Liver (tissue), 9 donors: Measurements from ENCODE around the gene ATP2A3. TPM values are rescaled to one million over a fixed set of nuclear protein-coding genes. Genes with fewer than 3 reads are reported as not detected.

ENCODE experiments used
- DNase-seq: peaks from one replicate; pipeline ENCODE4 v3.0.0-alpha.2; 2017; ENCODE audit warnings: low spot score
- H3K27ac ChIP-seq, 2 donors: one replicate each; pipeline ENCODE4 v1.7.0; 2013; ENCODE audit warnings: inconsistent platforms in 2 of 2, low read length in 2 of 2, control low read depth in 1 of 2, low read depth in 1 of 2, mild to moderate bottlenecking in 1 of 2
- H3K27me3 ChIP-seq, 4 donors: one replicate each; pipeline versions ENCODE4 v1.6.1 to v1.7.0; 2013; ENCODE audit warnings: low read length in 3 of 4, inconsistent platforms in 1 of 4, mild to moderate bottlenecking in 1 of 4, moderate library complexity in 1 of 4; ENCODE audit not compliant: control insufficient read depth in 4 of 4, insufficient read depth in 4 of 4
- H3K36me3 ChIP-seq, 4 donors: one replicate each; pipeline versions ENCODE4 v1.6.1 to v1.7.0; 2013; ENCODE audit warnings: low read length in 3 of 4, mild to moderate bottlenecking in 3 of 4, low read depth in 1 of 4, moderate library complexity in 1 of 4; ENCODE audit not compliant: control insufficient read depth in 4 of 4, insufficient read depth in 3 of 4
- H3K4me1 ChIP-seq, 4 donors: one replicate each; pipeline versions ENCODE4 v1.6.1 to v1.7.0; 2013; ENCODE audit warnings: low read length in 3 of 4, mild to moderate bottlenecking in 3 of 4, moderate library complexity in 1 of 4; ENCODE audit not compliant: control insufficient read depth in 4 of 4, insufficient read depth in 4 of 4
- H3K4me3 ChIP-seq, 3 donors: one replicate each; pipeline versions ENCODE4 v1.6.1 to v1.7.0; 2013; ENCODE audit warnings: low read length in 3 of 3, control low read depth in 1 of 3, low read depth in 1 of 3, mild to moderate bottlenecking in 1 of 3
- H3K9ac ChIP-seq, 2 donors: one replicate each; pipeline ENCODE4 v1.7.0; 2013; ENCODE audit warnings: low read length in 2 of 2, mild to moderate bottlenecking in 2 of 2, moderate library complexity in 2 of 2, control low read depth in 1 of 2, low read depth in 1 of 2
- H3K9me3 ChIP-seq, 4 donors: one replicate each; pipeline versions ENCODE4 v1.6.1 to v1.7.0; 2013; ENCODE audit warnings: low read length in 3 of 4; ENCODE audit not compliant: control insufficient read depth in 4 of 4
- ATF3 ChIP-seq: IDR thresholded peaks from 2 replicates; pipeline ENCODE4 v1.6.1; 2016; ENCODE audit warnings: antibody characterized with exemption
- CTCF ChIP-seq: fragments of 150-350 bp; IDR thresholded peaks from 2 replicates; pipeline ENCODE4 v1.5.1; 2017; ENCODE audit warnings: improper control_type of control experiment, low read depth, low read length; ENCODE audit not compliant: missing input control
- EGR1 ChIP-seq, 2 donors: IDR thresholded peaks; 2 replicates each; pipeline ENCODE4 v1.6.1; 2016 to 2018; ENCODE audit warnings: antibody characterized with exemption in 2 of 2, low read depth in 2 of 2
- FOXA1 ChIP-seq: IDR thresholded peaks from 2 replicates; pipeline ENCODE4 v1.6.1; 2016; ENCODE audit warnings: antibody characterized with exemption
- FOXA2 ChIP-seq: IDR thresholded peaks from 2 replicates; pipeline ENCODE4 v1.6.1; 2016; ENCODE audit warnings: antibody characterized with exemption
- GABPA ChIP-seq, 2 donors: IDR thresholded peaks in 1 of 2; conservative IDR thresholded peaks in 1 of 2; 2 replicates each; pipeline ENCODE4 v1.6.1; 2016; ENCODE audit warnings: antibody characterized with exemption in 2 of 2, mild to moderate bottlenecking in 1 of 2, moderate library complexity in 1 of 2
- HNF4A ChIP-seq, 2 donors: conservative IDR thresholded peaks; 2 replicates each; pipeline ENCODE4 v1.6.1; 2016; ENCODE audit warnings: antibody characterized with exemption in 2 of 2, mild to moderate bottlenecking in 2 of 2
- HNF4G ChIP-seq: IDR thresholded peaks from 2 replicates; pipeline ENCODE4 v1.6.1; 2016; ENCODE audit warnings: antibody characterized with exemption
- JUND ChIP-seq, 2 donors: IDR thresholded peaks; 2 replicates each; pipeline ENCODE4 v1.6.1; 2016; ENCODE audit warnings: antibody characterized with exemption in 2 of 2
- MAX ChIP-seq: IDR thresholded peaks from 2 replicates; pipeline ENCODE4 v1.6.1; 2016; ENCODE audit warnings: antibody characterized with exemption
- NR2F2 ChIP-seq: IDR thresholded peaks from 2 replicates; pipeline ENCODE4 v1.6.1; 2016; ENCODE audit warnings: antibody characterized with exemption
- RAD21 ChIP-seq, 2 donors: IDR thresholded peaks; 2 replicates each; pipeline ENCODE4 v1.6.1; 2016; ENCODE audit warnings: antibody characterized with exemption in 2 of 2, mild to moderate bottlenecking in 2 of 2
- REST ChIP-seq: IDR thresholded peaks from 2 replicates; pipeline ENCODE4 v1.6.1; 2016; ENCODE audit warnings: antibody characterized with exemption, mild to moderate bottlenecking
- RXRA ChIP-seq, 2 donors: IDR thresholded peaks; 2 replicates each; pipeline ENCODE4 v1.6.1; 2017 to 2018; ENCODE audit warnings: antibody characterized with exemption in 2 of 2, mild to moderate bottlenecking in 1 of 2
- SP1 ChIP-seq: IDR thresholded peaks from 2 replicates; pipeline ENCODE4 v1.6.1; 2018; ENCODE audit warnings: antibody characterized with exemption, mild to moderate bottlenecking
- TAF1 ChIP-seq: conservative IDR thresholded peaks from 2 replicates; pipeline ENCODE4 v1.6.1; 2016; ENCODE audit warnings: antibody characterized with exemption, mild to moderate bottlenecking
- YY1 ChIP-seq: IDR thresholded peaks from 2 replicates; pipeline ENCODE4 v1.6.1; 2016; ENCODE audit warnings: antibody characterized with exemption, mild to moderate bottlenecking
- ZBTB33 ChIP-seq: IDR thresholded peaks from 2 replicates; pipeline ENCODE4 v1.6.1; 2016; ENCODE audit warnings: antibody characterized with exemption
- WGBS: extraction: QIAGEN DNeasy Blood & Tissue Kit; methylation state at CpG from one replicate; pipeline ENCODE4 v1.1.7; 2013; 5-methylcytosine and 5-hydroxymethylcytosine counted together
- polyA plus RNA-seq, 2 donors: library from polyadenylated mRNA; stranded (reverse) in 1 of 2; unstranded in 1 of 2; fragments of 200-250 nt in 1 of 2; fragments of >200 nt in 1 of 2; fragmentation: Nextera tagmentation in 1 of 2; extraction: Ambion mirVana in 1 of 2; gene quantifications; one replicate each; pipeline versions ENCODE4 v1.2.1 to v1.2.3, GENCODE V29; 2013 to 2015
- total RNA-seq, 2 donors: library from RNA; depleted of rRNA; stranded (reverse); fragments of >200 nt; gene quantifications; one replicate each; pipeline ENCODE4 v1.2.3, GENCODE V29; 2014
- donor health status: healthy.
- donor health status: healthy.
- donor health status: healthy.
- donor health status: healthy.
- donor health status: healthy.

Gene ATP2A3
- total and polyA plus RNA-seq, 4 donors, result 1.4 to 17.1 (median 3.2) TPM

- Histone ChIP-seq H3K4me3 (no peak overlapping the region), H3K9me3 (no peaks in the 10 kb centered on the region), H3K9ac (no peak overlapping the region), H3K27ac (no peak overlapping the region), H3K36me3 (no peaks in the 10 kb centered on the region), H3K27me3 (no peaks in the 10 kb centered on the region), H3K4me1 (peaks cover 2 to 19% (median 8%) of the 10 kb centered on the region in 4 donors)
- WGBS, result 79% methylated on average over 5 of the region's 5 CpGs
- DNase-seq, result no peak
- TF ChIP-seq CTCF (no peak), HNF4A (conservative IDR thresholded peaks at IDR 0.05) (no peak), MAX (no peak), TAF1 (no peak), ZBTB33 (no peak), FOXA2 (no peak), REST (no peak), NR2F2 (no peak), YY1 (no peak), HNF4G (no peak), ATF3 (no peak), GABPA (IDR thresholded peaks at IDR 0.05 in 1 of 2, conservative IDR thresholded peaks at IDR 0.05 in 1 of 2) (no peak), EGR1 (IDR thresholded peaks at IDR 0.05; ENCODE audit: low read depth in 2 of 2) (no peak), FOXA1 (no peak), RAD21 (IDR thresholded peaks at IDR 0.05) (no peak), RXRA (IDR thresholded peaks at IDR 0.05) (no peak), JUND (IDR thresholded peaks at IDR 0.05) (no peak), SP1 (no peak)
Observed at GRCh38 chr17:3894188-3894587, 70.0 kb downstream of the ATP2A3 start.
